HG02759 (cell line): Measurements from ENCODE around the gene USP13.
"Not testable (repeated sequence)": the region's sequence is repeated elsewhere in the genome, so short reads cannot be mapped to it uniquely, and the experiment has no call there.

Experiments used
- ATAC-seq: cut with Tn5 transposase; IDR thresholded peaks from one replicate; pipeline ENCODE4 v1.9.1; 2021; ENCODE audit warnings: mild to moderate bottlenecking, moderate library complexity; ENCODE audit not compliant: unreplicated experiment

Gene USP13

DNA sequence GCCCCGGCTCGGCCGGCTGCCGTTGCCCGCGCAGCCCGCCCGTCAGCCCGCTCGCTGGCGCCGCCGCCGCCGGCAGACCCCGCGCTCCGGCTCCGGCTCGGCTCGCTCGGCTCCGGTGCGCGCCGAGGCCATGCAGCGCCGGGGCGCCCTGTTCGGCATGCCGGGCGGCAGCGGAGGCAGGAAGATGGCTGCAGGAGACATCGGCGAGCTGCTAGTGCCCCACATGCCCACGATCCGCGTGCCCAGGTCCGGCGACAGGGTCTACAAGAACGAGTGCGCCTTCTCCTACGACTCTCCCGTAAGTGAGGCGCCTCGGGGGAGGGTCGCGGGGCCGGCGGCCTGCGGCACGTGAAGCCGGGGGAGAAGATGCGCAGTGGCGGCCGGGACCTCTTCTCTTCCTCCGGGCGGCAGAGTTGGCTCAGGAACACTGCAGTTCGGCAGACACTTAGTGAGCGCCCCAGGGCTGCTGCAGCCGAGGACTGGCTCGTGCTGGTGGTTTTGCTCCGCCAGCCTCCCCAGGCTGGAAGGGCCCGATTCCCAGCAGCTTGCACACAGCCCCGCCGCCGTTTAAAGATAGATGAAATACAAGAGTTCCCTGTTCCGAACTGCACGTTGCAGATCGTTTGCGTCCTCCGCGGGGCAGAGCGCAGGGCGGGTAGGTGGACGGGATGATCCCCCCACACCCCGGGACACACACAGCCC, 407 bp downstream of the USP13 start:
- ATAC-seq: peak; percentile 66

DNA sequence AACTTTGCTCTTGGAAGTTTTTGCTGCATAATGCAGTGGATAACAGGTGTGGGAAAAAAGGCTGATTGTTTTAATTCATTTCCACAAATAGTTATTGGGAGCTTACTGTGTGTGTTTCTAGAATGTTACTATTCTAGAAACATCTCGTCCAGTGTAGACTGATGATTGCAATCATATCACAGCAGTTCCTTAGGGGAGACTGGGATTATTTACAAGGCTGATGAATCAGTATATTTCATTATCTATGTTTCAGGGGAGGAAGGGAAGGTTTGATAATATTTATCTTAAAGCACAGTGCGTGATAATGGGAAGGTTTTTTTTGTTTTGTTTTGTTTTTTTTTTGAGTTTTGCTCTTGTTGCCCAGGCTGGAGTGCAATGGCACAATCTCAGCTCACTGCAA, 2.4 kb downstream of the USP13 start:
- ATAC-seq: no peak

DNA sequence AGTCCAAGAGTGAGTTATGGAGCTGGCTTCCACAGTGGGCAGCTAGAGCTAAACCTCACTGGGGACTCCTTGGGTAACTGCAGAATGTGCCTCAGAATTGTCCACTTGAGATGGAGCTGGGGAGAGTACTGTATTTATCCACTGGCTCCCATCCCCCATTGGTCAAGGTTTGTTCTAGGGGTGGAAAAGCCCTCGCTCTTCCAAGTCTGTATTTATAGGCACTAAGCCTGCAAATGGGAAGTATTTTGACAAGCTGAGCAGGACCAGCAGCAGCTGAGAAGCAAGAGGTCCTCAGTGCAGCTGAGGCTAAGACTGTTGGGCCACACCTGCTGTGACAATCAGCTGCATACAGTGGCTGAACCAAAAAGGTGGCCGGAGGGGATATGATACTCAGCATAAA, 5.8 kb downstream of the USP13 start:
- ATAC-seq: no peak

DNA sequence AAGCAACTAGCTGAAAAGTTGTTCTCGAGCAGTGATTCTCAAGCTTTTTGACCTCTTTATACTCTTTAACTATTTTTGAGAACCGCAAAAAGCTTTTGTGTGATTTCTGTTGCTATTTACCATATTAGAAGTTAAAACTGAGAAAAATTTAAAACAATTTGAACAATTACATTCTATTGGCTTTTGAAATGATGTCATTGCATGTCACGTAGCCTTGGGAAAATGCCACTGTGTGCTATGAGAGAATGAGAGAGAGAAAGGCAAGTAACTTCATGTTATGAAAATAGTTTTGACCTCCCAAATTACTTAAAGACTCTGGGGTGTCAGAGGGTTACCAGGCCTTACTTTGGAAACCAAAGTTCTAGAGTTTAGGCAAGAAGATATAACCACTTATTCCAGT, 8.0 kb downstream of the USP13 start:
- no peak for ATAC-seq

DNA sequence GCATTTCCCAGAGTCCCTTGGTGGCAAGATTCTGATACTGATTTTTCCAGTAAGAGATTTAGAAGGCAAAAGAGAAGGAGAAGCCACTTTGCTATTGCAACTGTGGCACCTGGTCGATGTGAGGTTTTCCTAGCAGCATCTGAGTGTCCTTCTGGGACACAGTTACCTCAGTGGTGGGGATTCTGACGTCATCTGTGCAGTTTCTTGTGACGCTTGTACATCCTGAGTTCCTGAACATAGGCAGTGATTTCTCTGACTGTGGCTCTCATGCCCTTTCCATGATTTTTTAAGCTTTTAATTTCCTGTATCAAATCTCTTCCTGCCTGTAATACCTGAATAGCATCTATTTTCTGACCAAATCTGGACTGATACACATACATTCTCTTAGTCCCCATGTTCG, 8.9 kb downstream of the USP13 start:
- no peak for ATAC-seq

DNA sequence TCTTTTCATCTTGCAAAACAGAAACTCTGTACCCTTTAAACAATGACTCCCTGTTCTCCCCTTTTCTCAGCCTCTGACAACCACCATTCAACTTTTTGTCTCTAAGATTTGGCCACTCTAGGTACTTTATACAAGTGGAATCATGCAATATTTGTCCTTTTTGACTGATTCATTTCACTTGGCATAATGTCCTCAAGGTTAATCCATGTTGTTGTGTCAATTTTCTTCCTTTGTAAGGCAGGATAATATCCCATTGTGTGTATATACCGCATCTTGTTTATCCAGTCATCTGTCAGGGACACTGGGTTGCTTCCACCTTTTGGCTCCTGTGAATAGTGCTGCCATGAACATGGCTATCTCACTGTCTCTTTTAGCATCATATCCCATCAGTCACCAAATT, 10.3 kb downstream of the USP13 start:
- no peak for ATAC-seq

DNA sequence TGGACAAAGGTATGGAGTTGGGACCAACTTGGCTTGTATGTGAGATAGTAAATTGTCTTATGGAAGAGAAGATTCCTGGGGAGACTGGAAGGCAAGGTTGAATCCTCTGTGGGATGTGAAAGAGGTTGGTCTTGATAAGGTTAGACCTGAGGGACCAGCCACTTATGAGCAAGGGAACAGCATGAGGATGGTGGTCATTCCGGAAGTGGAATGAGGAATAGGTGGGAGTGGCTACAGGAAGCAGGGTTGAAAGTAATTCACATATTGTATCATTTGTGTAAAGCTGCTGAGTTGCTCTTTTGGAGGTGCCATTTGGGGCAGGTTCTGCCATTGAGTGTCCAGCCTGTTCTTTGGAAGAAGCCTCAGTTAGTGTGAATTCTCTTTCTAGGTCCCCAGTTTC, 13.2 kb downstream of the USP13 start:
- no peak for ATAC-seq

DNA sequence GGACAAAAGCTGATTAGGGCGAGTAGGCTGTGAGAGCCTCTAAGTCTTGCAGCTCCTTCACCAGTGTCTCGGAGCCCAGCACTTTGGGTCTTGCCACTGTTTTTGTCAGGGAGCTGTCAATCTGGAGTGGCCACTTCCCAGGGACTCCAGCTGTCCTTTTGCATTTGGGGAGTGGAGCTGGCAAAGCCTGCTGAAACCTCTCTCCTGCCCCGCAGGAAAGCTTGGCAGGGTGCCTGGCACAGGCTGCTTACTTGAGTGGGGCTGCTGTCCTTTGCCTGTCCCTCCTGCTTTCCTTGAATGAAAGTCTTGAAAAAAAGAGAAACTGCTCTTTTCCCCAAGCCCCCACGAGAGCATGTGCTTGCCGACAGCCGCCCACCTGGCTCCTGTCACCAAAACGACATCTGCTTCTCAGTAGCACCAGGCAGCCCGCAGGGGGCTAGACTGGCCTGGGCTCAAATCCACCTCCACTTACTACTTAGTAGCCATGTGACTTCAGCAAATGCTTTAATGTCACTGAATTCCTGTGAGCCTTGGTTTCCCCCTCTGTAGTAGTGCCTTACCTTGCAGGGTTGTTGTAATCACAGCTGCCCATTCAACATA, 13.7 kb downstream of the USP13 start:
- ATAC-seq: no peak

DNA sequence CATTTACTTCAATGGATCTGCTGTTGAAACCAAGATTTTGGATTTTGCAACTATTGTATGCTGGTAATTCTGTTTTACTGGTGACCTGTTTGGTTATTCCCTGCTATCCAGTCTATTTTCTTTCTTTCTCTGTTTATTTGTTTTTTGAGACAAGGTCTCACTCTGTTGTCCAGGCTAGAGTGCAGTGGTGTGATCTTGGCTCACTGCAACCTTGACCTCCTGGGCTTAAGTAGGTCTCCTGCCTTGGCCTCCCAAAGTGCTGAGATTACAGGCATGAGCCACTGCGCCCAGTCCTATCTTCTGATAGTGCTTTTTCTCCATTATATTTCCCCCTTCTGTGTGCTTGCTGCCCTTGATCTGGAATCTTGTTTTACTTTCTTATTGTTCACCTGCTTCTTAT, 15.6 kb downstream of the USP13 start:
- no peak for ATAC-seq

DNA sequence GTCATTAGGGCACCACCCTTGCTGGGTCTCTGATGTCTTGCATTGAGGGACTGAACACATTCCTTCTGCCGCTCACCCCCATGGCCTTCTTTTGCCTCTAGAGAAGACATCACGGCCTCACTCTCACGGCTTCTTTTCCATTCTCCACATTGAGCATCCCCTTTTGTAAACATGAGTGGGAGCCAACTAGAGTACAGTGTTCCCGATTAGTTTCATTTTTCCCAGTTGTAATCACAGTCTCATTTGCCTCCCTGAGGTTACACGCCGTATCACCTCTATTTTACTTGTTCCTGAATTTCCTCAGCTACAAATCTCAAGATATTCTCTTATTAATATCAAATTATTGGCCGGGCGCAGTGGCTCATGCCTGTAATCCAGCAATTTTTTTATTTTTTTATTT, 17.5 kb downstream of the USP13 start:
- ATAC-seq: no peak

DNA sequence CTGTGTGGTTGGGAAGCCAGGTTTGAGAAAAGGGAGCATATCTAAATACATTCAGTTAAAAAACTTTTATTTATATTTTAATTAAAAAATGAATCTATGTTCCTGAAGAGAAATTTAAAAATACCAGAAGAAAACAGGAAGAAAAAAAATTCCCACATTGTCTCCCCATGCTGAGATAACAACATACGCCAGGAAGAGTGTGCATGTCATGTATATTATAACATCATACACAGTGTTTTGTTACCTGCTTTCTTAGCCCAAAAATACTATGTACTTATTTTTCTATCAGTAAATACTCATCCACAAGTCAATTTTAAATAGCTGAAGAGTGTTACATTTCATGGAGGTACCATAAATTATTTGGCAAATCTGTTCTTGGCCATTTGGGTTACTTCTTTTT, 18.5 kb downstream of the USP13 start:
- no peak for ATAC-seq

DNA sequence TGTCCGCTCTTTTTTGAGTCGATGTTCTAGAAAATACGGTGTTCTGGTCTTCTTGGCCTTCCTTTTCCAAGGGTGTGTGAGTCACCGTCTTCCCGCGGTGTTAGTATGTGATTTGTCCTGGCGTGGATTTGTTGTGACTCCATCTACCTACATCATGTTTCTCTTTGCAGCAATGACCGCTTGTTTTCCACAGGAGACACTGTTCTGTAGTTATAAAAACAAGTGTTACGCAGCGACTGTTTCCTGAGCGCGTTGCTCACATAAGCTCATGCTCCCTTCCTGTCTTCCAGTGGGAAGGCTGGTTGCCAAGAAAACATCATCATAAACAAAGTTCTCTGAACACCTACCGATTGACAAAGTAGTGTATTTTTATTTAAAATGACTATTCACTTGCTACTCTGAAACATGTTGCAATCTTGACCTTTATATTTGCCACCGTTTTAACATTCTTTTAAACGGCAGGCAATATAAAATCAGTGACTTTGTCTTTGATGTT, 19.0 kb downstream of the USP13 start:
- no peak for ATAC-seq

DNA sequence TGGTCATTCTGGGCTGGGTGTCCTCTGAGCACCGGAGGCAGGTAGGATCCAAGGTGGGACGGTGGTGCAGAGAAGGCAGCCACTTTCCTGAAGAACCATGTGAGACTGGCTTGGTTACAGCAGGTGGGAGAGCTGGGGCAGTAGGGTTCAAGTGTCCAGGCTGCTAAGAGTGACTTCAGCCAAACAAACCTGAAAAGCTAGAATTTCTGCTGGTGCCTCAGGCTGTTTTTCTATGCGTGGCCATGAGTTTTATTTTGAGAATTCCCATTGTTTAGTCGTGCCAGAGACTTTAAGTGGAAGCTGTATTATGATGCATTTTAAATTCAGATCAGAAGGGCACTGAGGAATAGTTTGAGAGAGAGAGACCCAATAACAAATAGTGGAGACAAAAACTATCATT, 20.1 kb downstream of the USP13 start:
- ATAC-seq: no peak

DNA sequence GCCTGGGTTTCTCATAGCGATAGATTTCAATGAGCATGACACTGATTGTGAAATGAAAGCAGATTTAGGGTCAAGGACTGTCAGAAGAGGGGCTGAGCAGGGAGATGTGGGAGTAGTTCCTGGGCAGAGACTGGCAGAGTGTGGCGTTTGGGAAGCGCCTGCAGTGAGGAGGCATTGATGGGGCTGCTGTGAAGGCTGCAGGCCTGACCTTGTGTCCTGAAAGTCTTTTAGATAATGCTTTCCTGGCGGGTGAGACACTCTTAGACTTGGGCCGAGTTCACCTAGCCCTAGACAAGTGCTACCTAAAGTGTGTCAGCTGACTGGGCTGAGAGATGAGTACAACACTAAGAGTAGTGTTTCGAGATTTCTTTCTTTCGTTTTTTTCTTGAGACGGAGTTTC, 20.7 kb downstream of the USP13 start:
- ATAC-seq: no peak

DNA sequence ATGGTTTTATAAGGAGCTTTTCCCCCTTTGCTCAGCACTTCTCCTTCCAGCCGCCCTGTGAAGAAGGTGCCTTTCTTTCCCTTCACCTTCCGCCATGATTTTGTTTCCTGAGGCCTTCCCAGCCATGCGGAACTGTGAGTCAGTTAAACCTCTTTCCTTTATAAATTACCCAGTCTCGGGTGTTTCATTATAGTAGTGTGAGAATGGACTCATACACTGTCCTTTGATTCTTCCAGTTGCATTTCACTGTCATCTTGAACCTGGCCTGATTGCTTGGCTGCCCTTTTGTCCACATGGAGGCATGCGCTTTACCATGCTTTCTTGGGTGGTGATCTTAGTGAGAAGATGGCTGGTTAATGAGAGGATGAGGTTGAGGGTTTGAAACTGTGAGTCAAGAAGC, 23.2 kb downstream of the USP13 start:
- ATAC-seq: no peak

DNA sequence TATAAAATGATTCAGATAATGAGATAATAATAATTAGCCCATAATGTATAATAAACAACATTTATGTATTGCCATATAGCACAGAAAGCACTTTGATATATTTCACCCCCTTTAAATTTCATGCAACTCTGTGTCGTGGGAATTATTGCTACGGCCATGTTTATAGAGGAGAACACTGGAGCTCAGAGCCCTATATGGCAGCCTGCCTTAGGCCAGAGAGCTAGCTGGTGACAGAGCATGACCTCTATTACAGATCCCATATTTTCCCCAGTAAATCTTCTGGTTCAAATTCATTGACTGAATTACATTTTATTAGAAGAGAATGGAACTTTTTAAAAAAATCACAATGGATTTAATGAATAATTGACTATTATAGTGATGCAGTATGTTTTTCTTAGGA, 25.0 kb downstream of the USP13 start:
- no peak for ATAC-seq

DNA sequence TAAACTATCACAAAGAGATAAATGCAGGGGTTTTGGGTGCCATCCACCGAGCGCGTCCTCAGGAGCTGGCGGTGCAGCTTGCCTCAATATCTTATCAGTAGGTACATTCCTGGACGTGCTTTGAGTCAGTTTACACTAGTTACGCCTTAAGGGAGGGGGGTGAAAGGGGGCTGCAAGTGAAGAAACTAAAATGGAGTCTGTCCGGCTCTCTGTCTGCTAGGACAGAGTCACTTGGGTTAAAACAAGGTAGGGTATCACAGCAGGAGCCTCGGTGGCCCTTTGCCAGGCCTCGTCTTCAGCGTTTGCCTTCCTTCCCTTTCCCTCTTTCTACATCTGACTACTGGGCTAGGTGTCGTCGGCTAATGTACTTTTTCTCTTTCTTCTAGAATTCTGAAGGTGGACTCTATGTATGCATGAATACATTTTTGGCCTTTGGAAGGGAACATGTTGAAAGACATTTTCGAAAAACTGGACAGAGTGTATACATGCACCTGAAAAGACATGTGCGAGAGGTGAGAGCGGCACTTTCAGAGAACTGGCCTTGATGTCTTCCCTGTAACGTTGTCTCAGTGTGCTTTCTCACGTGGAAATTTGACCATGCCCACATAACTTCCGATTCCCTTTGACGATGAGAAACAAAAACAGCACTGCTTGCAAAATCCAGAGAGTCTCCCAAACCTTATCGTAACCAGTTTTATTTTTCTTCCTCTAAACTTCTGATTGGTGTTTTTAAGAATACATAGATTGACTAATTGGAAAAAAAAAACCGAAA, 28.8 kb downstream of the USP13 start:
- ATAC-seq: no peak

DNA sequence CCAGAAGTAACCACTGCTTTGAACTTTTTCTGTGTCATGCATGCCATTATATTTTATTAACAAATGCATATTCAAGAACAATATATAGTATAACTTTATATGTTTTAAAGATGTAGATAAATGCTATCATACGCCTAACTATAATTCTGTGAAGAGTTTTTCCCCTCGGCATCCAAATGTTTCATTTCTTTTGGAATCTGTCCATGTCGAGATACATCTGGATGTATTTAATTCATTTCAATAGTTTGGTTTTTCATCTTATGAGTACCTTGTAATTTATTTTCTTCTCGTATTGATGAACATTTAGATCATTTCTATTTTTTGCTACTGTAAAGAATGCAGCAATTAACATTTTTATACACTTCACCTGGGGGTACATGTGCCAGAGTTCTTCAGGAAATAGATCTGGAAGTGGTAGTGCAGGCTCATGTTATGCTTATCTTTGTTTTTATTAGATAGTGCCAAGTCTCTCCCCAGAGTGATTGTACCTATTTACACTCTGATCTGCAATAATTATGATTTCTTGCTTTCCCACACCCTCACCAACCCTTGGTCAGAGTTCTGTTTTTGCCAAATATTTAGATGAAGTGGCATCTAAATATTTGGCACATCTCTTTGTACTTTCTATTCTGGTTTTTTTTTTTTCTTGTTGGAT, 29.7 kb downstream of the USP13 start:
- ATAC-seq: no peak

DNA sequence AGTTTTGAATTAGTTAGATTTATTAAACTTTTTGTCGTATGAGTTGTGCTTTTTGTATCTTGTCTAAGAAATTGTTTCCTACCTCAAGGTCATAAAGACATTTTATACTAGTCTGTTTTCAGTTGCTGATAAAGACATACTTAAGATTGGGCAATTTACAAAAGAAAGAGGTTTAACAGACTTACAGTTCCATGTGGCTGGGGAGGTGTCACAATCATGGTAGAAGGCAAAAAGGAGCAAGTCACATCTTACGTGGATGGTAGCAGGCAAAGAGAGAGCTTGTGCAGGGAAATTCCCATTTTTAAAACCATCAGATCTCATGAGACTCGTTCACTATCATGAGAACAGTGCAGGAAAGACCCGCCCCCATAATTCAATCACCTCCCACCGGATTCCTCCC, 30.4 kb downstream of the USP13 start:
- ATAC-seq: not testable (repeated sequence)

DNA sequence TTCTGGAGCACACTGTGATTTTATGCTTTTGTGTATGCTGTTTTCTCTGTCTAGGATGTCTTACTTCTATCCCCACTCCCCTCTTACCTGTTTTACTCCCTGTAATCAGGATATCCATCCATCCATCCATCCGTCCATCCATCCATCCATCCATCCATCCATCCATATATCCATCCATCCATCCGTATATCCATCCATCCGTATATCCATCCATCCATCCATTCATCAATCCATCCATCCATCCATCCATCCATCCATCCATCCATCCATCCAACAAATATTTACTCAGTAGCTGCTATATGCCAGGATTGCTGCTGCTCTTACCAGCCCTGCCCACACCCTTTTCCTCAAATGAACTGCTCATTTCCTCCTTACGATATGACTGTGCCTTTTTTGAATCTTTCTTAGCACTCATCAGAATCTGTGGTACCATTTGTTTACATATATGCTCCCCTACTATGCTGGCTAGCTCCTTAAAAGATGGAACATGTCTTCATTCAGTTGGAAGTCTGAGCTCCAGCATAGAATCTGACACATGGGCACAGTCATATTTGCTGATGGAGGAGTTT, 35.2 kb downstream of the USP13 start:
- ATAC-seq: no peak

DNA sequence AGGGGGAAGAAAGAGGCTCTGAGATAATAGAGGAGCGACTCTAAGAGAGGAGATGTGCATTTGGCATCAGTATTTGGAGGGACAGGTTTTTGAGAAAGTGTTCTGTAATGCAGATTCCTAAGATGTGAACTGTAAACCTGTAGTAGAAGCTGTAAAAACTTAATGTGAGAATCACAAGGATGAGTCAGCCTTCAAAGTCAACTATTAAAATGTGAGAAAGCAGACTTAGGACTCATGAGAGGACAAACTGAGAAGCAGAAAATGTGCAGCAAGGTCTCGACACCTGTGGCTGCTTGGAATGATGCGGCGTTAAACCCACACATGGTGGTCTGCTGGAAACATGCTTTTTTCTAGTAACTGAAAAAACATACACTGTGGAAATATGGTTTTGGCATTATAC, 36.0 kb downstream of the USP13 start:
- ATAC-seq: no peak
